ENCODE results near the gene PSD. TPM values are rescaled to one million over a fixed set of nuclear protein-coding genes. Genes with fewer than 3 reads are reported as not detected.

Gene PSD
- total RNA-seq, 1 experiment from 2014 or later = 3.4 TPM

- no peak overlapping the region for H4K91ac ChIP-seq (ENCODE audit: insufficient read length, low read depth, low read length)
- no peaks in the 10 kb centered on the region for H3K23me2 ChIP-seq (ENCODE audit: insufficient read length, low read depth, low read length, poor library complexity, severe bottlenecking)
- no peak overlapping the region for H3K56ac ChIP-seq (ENCODE audit: insufficient read length, low read depth, low read length)
- no peaks in the 10 kb centered on the region for H3K27me3 Mint-ChIP-seq (ENCODE audit: low read depth)
- H2BK20ac ChIP-seq (ENCODE audit: low read depth, low read length, poor library complexity, severe bottlenecking) = no peak overlapping the region
- no peak overlapping the region for H4K8ac ChIP-seq (replicated peaks; ENCODE audit: insufficient read length, low read depth, low read length)
- TF ChIP-seq CTCF (conservative IDR thresholded peaks at IDR 0.05) = no peak
- H3K36me3 Mint-ChIP-seq (ENCODE audit: insufficient read depth in 1 of 3, low read depth in 3 of 3) = peaks cover 21 to 50% (median 28%) of the 10 kb centered on the region in 3 experiments
- H3K4me3 Mint-ChIP-seq = no peak overlapping the region
- H2AFZ ChIP-seq (ENCODE audit: low read length) = no peak overlapping the region
- no peaks in the 10 kb centered on the region for H4K20me1 ChIP-seq (ENCODE audit: control insufficient read depth, insufficient read depth, insufficient read length)
- no peak overlapping the region for H2BK15ac ChIP-seq (ENCODE audit: low read depth, low read length)
- no peak overlapping the region for H3K23ac ChIP-seq (ENCODE audit: insufficient read length, low read depth, low read length)
- no peaks in the 10 kb centered on the region for H3K79me2 ChIP-seq (ENCODE audit: insufficient read depth, low read length)
- no peak overlapping the region for H2BK120ac ChIP-seq (ENCODE audit: low read depth, low read length, poor library complexity, severe bottlenecking)
- H3K9ac ChIP-seq (ENCODE audit: extremely low read depth, insufficient read length, low read length) = no peak overlapping the region
- H4K5ac ChIP-seq (ENCODE audit: insufficient read length, low read depth, low read length) = no peak overlapping the region
- no peak overlapping the region for H3T11ph ChIP-seq (ENCODE audit: low read length)
- no peak overlapping the region for H3K4me2 ChIP-seq (ENCODE audit: insufficient read depth, insufficient read length, low read length)
- no peaks in the 10 kb centered on the region for H3K4me1 ChIP-seq (ENCODE audit: insufficient read depth, low read length)
- no peaks in the 10 kb centered on the region for H3K9me3 Mint-ChIP-seq
- H2BK5ac ChIP-seq (ENCODE audit: insufficient read length, low read length) = no peak overlapping the region
- no peak overlapping the region for H3K18ac ChIP-seq (ENCODE audit: insufficient read length, low read depth, low read length)
- WGBS (ENCODE audit: extremely low coverage, insufficient read length, low lambda C conversion rate) = no CpG with 5 or more reads among the region's 4 CpGs
- H3K27ac Mint-ChIP-seq = no peak overlapping the region
- no peaks in the 10 kb centered on the region for H3K79me1 ChIP-seq (ENCODE audit: insufficient read depth, low read depth, low read length, poor library complexity, severe bottlenecking)
- H3K4ac ChIP-seq (ENCODE audit: low read depth, low read length) = no peak overlapping the region
- no peaks in the 10 kb centered on the region for H3K4me1 Mint-ChIP-seq
- no peak overlapping the region for H3K14ac ChIP-seq (ENCODE audit: insufficient read depth, low read length)
- no peak for DNase-seq
- H3K27me3 ChIP-seq (ENCODE audit: insufficient read depth, low read length) = no peaks in the 10 kb centered on the region
- no peak overlapping the region for H3K27ac ChIP-seq (ENCODE audit: insufficient read length, low read depth, low read length)
- H3K9me3 ChIP-seq (ENCODE audit: control insufficient read depth, low read depth, low read length) = no peaks in the 10 kb centered on the region
- no peak overlapping the region for H2BK12ac ChIP-seq (ENCODE audit: insufficient read length, low read depth, low read length)
- H2AK5ac ChIP-seq (ENCODE audit: insufficient read length, low read length) = no peak overlapping the region
Measured at GRCh38 chr10:102358712-102359382, 59.7 kb downstream of the PSD start.

All from H9 (cell line).